ENCODE data around the gene FAM13B.
"Not testable (repeated sequence)": the region's sequence is repeated elsewhere in the genome, so short reads cannot be mapped to it uniquely, and the experiment has no call there.

DNA sequence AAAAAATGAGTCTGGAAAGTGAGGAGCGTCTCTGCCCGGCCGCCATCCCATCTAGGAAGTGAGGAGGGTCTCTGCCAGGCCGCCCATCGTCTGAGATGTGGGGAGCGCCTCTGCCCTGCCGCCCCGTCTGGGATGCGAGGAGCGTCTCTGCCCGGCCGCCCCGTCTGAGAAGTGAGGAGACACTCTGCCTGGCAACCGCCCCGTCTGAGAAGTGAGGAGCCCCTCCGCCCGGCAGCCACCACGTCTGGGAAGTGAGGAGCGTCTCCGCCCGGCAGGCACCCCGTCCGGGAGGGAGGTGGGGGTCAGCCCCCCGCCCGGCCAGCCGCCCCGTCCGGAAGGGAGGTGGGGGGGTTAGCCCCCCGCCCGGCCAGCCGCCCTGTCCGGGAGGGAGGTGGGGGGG lies 37.1 kb upstream of the FAM13B start:
- not testable (repeated sequence) for TF ChIP-seq REST (IDR thresholded peaks at IDR 0.05)
- TF ChIP-seq, protein P1, sequence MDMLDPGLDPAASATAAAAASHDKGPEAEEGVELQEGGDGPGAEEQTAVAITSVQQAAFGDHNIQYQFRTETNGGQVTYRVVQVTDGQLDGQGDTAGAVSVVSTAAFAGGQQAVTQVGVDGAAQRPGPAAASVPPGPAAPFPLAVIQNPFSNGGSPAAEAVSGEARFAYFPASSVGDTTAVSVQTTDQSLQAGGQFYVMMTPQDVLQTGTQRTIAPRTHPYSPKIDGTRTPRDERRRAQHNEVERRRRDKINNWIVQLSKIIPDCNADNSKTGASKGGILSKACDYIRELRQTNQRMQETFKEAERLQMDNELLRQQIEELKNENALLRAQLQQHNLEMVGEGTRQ (IDR thresholded peaks at IDR 0.05), result not testable (repeated sequence)

Data from A549 (cell line).